Thymus (tissue), 11 donors: Measurements from ENCODE around the gene RFTN1. TPM values are rescaled to one million over a fixed set of nuclear protein-coding genes. Genes with fewer than 3 reads are reported as not detected.
A peak's percentile ranks its signal among the peaks of the same experiment; 100 is the strongest.

Experiments used
- DNase-seq, 9 donors: peaks; one replicate each; pipeline ENCODE4 v3.0.0-alpha.2; 2013; ENCODE audit warnings: low spot score in 9 of 9, low read depth in 6 of 9, missing footprints in 1 of 9
- H3K27ac ChIP-seq, 2 donors: one replicate each; pipeline ENCODE4 v1.5.1; 2013; ENCODE audit warnings: control low read depth in 1 of 2, low read depth in 1 of 2, low read length in 1 of 2, mild to moderate bottlenecking in 1 of 2, moderate library complexity in 1 of 2
- H3K27me3 ChIP-seq, 2 donors: one replicate each; pipeline ENCODE4 v1.5.1; 2013; ENCODE audit warnings: low read length in 1 of 2; ENCODE audit not compliant: control insufficient read depth in 2 of 2, insufficient read depth in 1 of 2
- H3K36me3 ChIP-seq, 2 donors: one replicate each; pipeline ENCODE4 v1.5.1; 2013; ENCODE audit warnings: low read length in 1 of 2, mild to moderate bottlenecking in 1 of 2, moderate library complexity in 1 of 2; ENCODE audit not compliant: control insufficient read depth in 2 of 2, insufficient read depth in 2 of 2
- H3K4me1 ChIP-seq, 2 donors: one replicate each; pipeline ENCODE4 v1.5.1; 2013; ENCODE audit warnings: low read length in 2 of 2; ENCODE audit not compliant: control insufficient read depth in 2 of 2, insufficient read depth in 2 of 2
- H3K4me3 ChIP-seq, 2 donors: one replicate each; pipeline ENCODE4 v1.5.1; 2013; ENCODE audit warnings: low read length in 2 of 2, control low read depth in 1 of 2, mild to moderate bottlenecking in 1 of 2
- H3K9me3 ChIP-seq, 2 donors: one replicate each; pipeline ENCODE4 v1.5.1; 2013; ENCODE audit warnings: low read length in 1 of 2, mild to moderate bottlenecking in 1 of 2; ENCODE audit not compliant: control insufficient read depth in 2 of 2, insufficient read depth in 1 of 2
- WGBS: extraction: QIAGEN DNeasy Blood & Tissue Kit; methylation state at CpG from one replicate; pipeline ENCODE4 v1.1.7; 2013; 5-methylcytosine and 5-hydroxymethylcytosine counted together
- polyA plus RNA-seq: library from polyadenylated mRNA; stranded (reverse); fragments of 200-250 nt; gene quantifications from one replicate; pipeline ENCODE4 v1.2.3, GENCODE V29; 2013
- total RNA-seq: library from RNA; stranded (reverse); fragments of 120-200 nt; gene quantifications from one replicate; pipeline ENCODE4 v1.2.4, GENCODE V29; 2013
- donor health status: healthy.

Gene RFTN1
- total and polyA plus RNA-seq, 2 donors: 57.6 to 87.8 TPM

GRCh38 chr3:16480861-16481545 is 32.5 kb downstream of the RFTN1 start:
- H3K36me3 ChIP-seq: peaks cover 12 to 57% of the 10 kb centered on the region in 2 donors
- no peak overlapping the region for H3K4me3 ChIP-seq
- DNase-seq: peak in 4 of 9 donors; percentile 34 to 79 (median 41)
- H3K9me3 ChIP-seq: no peaks in the 10 kb centered on the region
- peaks cover 45 to 51% of the 10 kb centered on the region in 2 donors for H3K4me1 ChIP-seq
- WGBS: 20% methylated on average over 5 of the region's 5 CpGs
- H3K27me3 ChIP-seq: no peaks in the 10 kb centered on the region
- H3K27ac ChIP-seq: peak overlapping the region in 1 of 2 donors; percentile 89

- Histone ChIP-seq H3K27ac (no peak overlapping the region), H3K27me3 (no peaks in the 10 kb centered on the region), H3K9me3 (no peaks in the 10 kb centered on the region), H3K4me1 (peaks cover 29 to 30% of the 10 kb centered on the region in 2 donors), H3K4me3 (no peak overlapping the region), H3K36me3 (peaks cover 23 to 67% of the 10 kb centered on the region in 2 donors)
- DNase-seq: no peak
- 88% methylated on average over 2 of the region's 2 CpGs for WGBS
These were observed 35.0 kb downstream of the RFTN1 start for GRCh38 chr3:16478516-16478915.

GRCh38 chr3:16477521-16477920 is 36.0 kb downstream of the RFTN1 start:
- no peaks in the 10 kb centered on the region for H3K27me3 ChIP-seq
- WGBS: 98% methylated on average over 3 of the region's 3 CpGs
- peaks cover 32 to 73% of the 10 kb centered on the region in 2 donors for H3K36me3 ChIP-seq
- no peak overlapping the region for H3K4me3 ChIP-seq
- DNase-seq: no peak
- no peaks in the 10 kb centered on the region for H3K9me3 ChIP-seq
- peaks cover 19 to 25% of the 10 kb centered on the region in 2 donors for H3K4me1 ChIP-seq
- no peak overlapping the region for H3K27ac ChIP-seq

GRCh38 chr3:16477056-16477455 is 36.4 kb downstream of the RFTN1 start:
- H3K27me3 ChIP-seq: no peaks in the 10 kb centered on the region
- no peak overlapping the region for H3K4me3 ChIP-seq
- H3K9me3 ChIP-seq: no peaks in the 10 kb centered on the region
- no peak overlapping the region for H3K27ac ChIP-seq
- peaks cover 15 to 20% of the 10 kb centered on the region in 2 donors for H3K4me1 ChIP-seq
- peaks cover 37 to 78% of the 10 kb centered on the region in 2 donors for H3K36me3 ChIP-seq
- no peak for DNase-seq

- H3K4me1 ChIP-seq: peaks cover 10 to 16% of the 10 kb centered on the region in 2 donors
- peaks cover 41 to 82% of the 10 kb centered on the region in 2 donors for H3K36me3 ChIP-seq
- no peak for DNase-seq
- H3K27me3 ChIP-seq: no peaks in the 10 kb centered on the region
- H3K27ac ChIP-seq: no peak overlapping the region
- H3K9me3 ChIP-seq: no peaks in the 10 kb centered on the region
- WGBS: 61% methylated on average over 5 of the region's 5 CpGs
- no peak overlapping the region for H3K4me3 ChIP-seq
These were observed 36.9 kb downstream of the RFTN1 start for GRCh38 chr3:16476636-16477035.

GRCh38 chr3:16475766-16476165 is 37.7 kb downstream of the RFTN1 start:
- no peaks in the 10 kb centered on the region for H3K27me3 ChIP-seq
- 98% methylated on average over 3 of the region's 3 CpGs for WGBS
- peaks cover 47 to 91% of the 10 kb centered on the region in 2 donors for H3K36me3 ChIP-seq

GRCh38 chr3:16474920-16475319 is 38.6 kb downstream of the RFTN1 start:
- no peak overlapping the region for H3K27ac ChIP-seq
- H3K27me3 ChIP-seq: no peaks in the 10 kb centered on the region
- no peak for DNase-seq
- peaks cover 11% of the 10 kb centered on the region in 2 donors for H3K4me1 ChIP-seq
- H3K36me3 ChIP-seq: peaks cover 52 to 93% of the 10 kb centered on the region in 2 donors
- peaks cover 2 to 9% of the 10 kb centered on the region in 2 donors for H3K9me3 ChIP-seq
- 95% methylated on average over 7 of the region's 7 CpGs for WGBS
- no peak overlapping the region for H3K4me3 ChIP-seq

More at GRCh38 chr3:16475766-16476165, 37.7 kb downstream of the RFTN1 start:
- H3K4me1 ChIP-seq: peaks cover 7 to 12% of the 10 kb centered on the region in 2 donors
- H3K4me3 ChIP-seq: no peak overlapping the region
- H3K9me3 ChIP-seq: peaks cover 2 to 4% of the 10 kb centered on the region in 2 donors
- no peak overlapping the region for H3K27ac ChIP-seq
- DNase-seq: no peak

GRCh38 chr3:16474216-16474615 is 39.3 kb downstream of the RFTN1 start:
- no peak for DNase-seq
- H3K4me3 ChIP-seq: no peak overlapping the region
- H3K4me1 ChIP-seq: peaks cover 12 to 18% of the 10 kb centered on the region in 2 donors
- H3K27me3 ChIP-seq: no peaks in the 10 kb centered on the region
- WGBS: 93% methylated on average over 2 of the region's 2 CpGs
- no peak overlapping the region for H3K27ac ChIP-seq
- H3K36me3 ChIP-seq: peaks cover 52 to 93% of the 10 kb centered on the region in 2 donors
- peaks cover 2 to 9% of the 10 kb centered on the region in 2 donors for H3K9me3 ChIP-seq

- WGBS: 97% methylated on average over 8 of the region's 8 CpGs
- DNase-seq: no peak
- Histone ChIP-seq H3K9me3 (peaks cover 2 to 9% of the 10 kb centered on the region in 2 donors), H3K36me3 (peaks cover 52 to 85% of the 10 kb centered on the region in 2 donors), H3K4me3 (no peak overlapping the region), H3K27me3 (no peaks in the 10 kb centered on the region), H3K27ac (no peak overlapping the region), H3K4me1 (peaks cover 27 to 32% of the 10 kb centered on the region in 2 donors)
These were observed 40.9 kb downstream of the RFTN1 start for GRCh38 chr3:16472593-16472992.
